ENCODE measurements around the gene VWF. TPM values are rescaled to one million over a fixed set of nuclear protein-coding genes. Genes with fewer than 3 reads are reported as not detected.
A peak's percentile ranks its signal among the peaks of the same experiment; 100 is the strongest.
"Not testable (repeated sequence)": the region's sequence is repeated elsewhere in the genome, so short reads cannot be mapped to it uniquely, and the experiment has no call there.

Gene VWF
- total RNA-seq, 1 donor from 2014 or later = 173 TPM

GRCh38 chr12:6104027-6104426, 20.4 kb downstream of the VWF start:
- DNase-seq (ENCODE audit: low spot score) = no peak

GRCh38 chr12:6102021-6102420, 22.4 kb downstream of the VWF start:
- DNase-seq (ENCODE audit: low spot score) = not testable (repeated sequence)

- DNase-seq (ENCODE audit: low spot score) = no peak
Measured at GRCh38 chr12:6099316-6099715, 25.2 kb downstream of the VWF start.

GRCh38 chr12:6097411-6097810, 27.1 kb downstream of the VWF start:
- DNase-seq (ENCODE audit: low spot score) = no peak

- no peak for DNase-seq (ENCODE audit: low spot score)
Measured at GRCh38 chr12:6096527-6096926, 27.9 kb downstream of the VWF start.

GRCh38 chr12:6095269-6095668, 29.2 kb downstream of the VWF start:
- no peak for DNase-seq (ENCODE audit: low spot score)

GRCh38 chr12:6093764-6094163, 30.7 kb downstream of the VWF start:
- no peak for DNase-seq (ENCODE audit: low spot score)

- DNase-seq (ENCODE audit: low spot score) = peak; percentile 58
Measured at GRCh38 chr12:6092784-6093722, 31.4 kb downstream of the VWF start.

- DNase-seq (ENCODE audit: low spot score) = no peak
Measured at GRCh38 chr12:6091786-6092566, 32.5 kb downstream of the VWF start.

GRCh38 chr12:6090803-6091202, 33.7 kb downstream of the VWF start:
- no peak for DNase-seq (ENCODE audit: low spot score)

GRCh38 chr12:6088921-6089747, 35.3 kb downstream of the VWF start:
- DNase-seq (ENCODE audit: low spot score) = no peak

- DNase-seq (ENCODE audit: low spot score) = no peak
Measured at GRCh38 chr12:6086316-6086715, 38.2 kb downstream of the VWF start.

- no peak for DNase-seq (ENCODE audit: low spot score)
Measured at GRCh38 chr12:6085841-6086240, 38.6 kb downstream of the VWF start.

- DNase-seq (ENCODE audit: low spot score) = no peak
Measured at GRCh38 chr12:6084969-6085450, 39.5 kb downstream of the VWF start.

- no peak for DNase-seq (ENCODE audit: low spot score)
Measured at GRCh38 chr12:6084261-6084968, 40.1 kb downstream of the VWF start.

- no peak for DNase-seq (ENCODE audit: low spot score)
Measured at GRCh38 chr12:6083601-6084000, 40.9 kb downstream of the VWF start.

GRCh38 chr12:6082613-6083012, 41.9 kb downstream of the VWF start:
- no peak for DNase-seq (ENCODE audit: low spot score)

- DNase-seq (ENCODE audit: low spot score) = no peak
Measured at GRCh38 chr12:6080149-6081045, 44.1 kb downstream of the VWF start.

GRCh38 chr12:6078398-6079096, 45.9 kb downstream of the VWF start:
- no peak for DNase-seq (ENCODE audit: low spot score)
